Activated CD8-positive, alpha-beta T cell treated with anti-CD3 and anti-CD28 coated beads for 36 hours (primary cell): ENCODE data around the gene DHX16. TPM values are rescaled to one million over a fixed set of nuclear protein-coding genes. Genes with fewer than 3 reads are reported as not detected.

Experiments
- ATAC-seq: fragments of 200-7000 bp; cut with Tn5 transposase; one replicate; pipeline ENCODE4 v1.10.0; 2021; ENCODE audit warnings: mild to moderate bottlenecking, moderate library complexity
- CTCF ChIA-PET: fragments of 350-600 bp; sonication (Branson Sonifier 250); formaldehyde crosslinking; loops from one replicate; lab custom pipeline; 2021; ENCODE audit warnings: antibody characterized with exemption; lab: Charles Lee
- POLR2A ChIA-PET: fragments of 350-600 bp; sonication (Branson Sonifier 250); formaldehyde crosslinking; loops from one replicate; lab custom pipeline; 2021; ENCODE audit warnings: antibody characterized with exemption; lab: Charles Lee
- DNase-seq: peaks from one replicate; pipeline ENCODE4 v3.0.0-alpha.2; 2020
- H3K27ac Mint-ChIP-seq: one replicate; pipeline ENCODE4 v1.8.0; 2021; ENCODE audit warnings: mild to moderate bottlenecking, mixed read lengths
- H3K27me3 Mint-ChIP-seq: one replicate; pipeline ENCODE4 v1.8.0; 2021; ENCODE audit warnings: mixed read lengths
- H3K36me3 Mint-ChIP-seq: one replicate; pipeline ENCODE4 v1.8.0; 2021; ENCODE audit warnings: low read depth, mixed read lengths
- H3K4me1 Mint-ChIP-seq: one replicate; pipeline ENCODE4 v1.8.0; 2021; ENCODE audit warnings: low read depth, mixed read lengths
- H3K4me3 Mint-ChIP-seq: one replicate; pipeline ENCODE4 v1.8.0; 2021; ENCODE audit warnings: mild to moderate bottlenecking, moderate library complexity, mixed read lengths
- H3K9me3 Mint-ChIP-seq: one replicate; pipeline ENCODE4 v1.8.0; 2021; ENCODE audit warnings: mixed read lengths
- intact Hi-C: fragments of 100-400 bp; cut with micrococcal nuclease; formaldehyde crosslinking; loops from one replicate; pipeline ENCODE4 v1.10.0; 2022
- total RNA-seq, 2 experiments: library from RNA; stranded (reverse); gene quantifications; one replicate each; pipeline ENCODE4 v1.2.3, GENCODE V29; 2021
- TF ChIP-seq, protein P1 (sequence below): fragments of 200-600 bp; IDR thresholded peaks from one replicate; pipeline ENCODE4 v1.8.0; 2022; ENCODE audit warnings: antibody characterized with exemption, mild to moderate bottlenecking

The DHX16 gene
- total RNA-seq, 2 experiments from 2014 or later = 31.1 to 31.3 TPM

DNA sequence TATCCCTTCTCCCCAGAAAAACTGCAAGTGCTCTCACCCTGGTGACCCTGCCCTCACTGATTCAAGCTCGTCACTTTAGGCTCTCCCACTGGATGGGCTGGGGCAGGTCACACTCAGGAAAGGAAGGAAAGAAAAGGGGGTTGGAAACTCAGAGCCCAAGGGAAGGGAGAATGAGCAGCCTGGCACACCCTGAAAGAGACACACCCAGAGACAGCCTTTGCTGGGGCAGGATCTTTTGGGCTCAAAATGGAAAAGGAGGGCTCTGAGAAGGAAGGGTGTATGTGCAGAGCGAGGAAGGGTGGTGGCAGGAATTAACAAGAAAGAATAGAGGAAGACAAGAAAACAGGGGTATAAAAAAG lies 11.2 kb upstream of the DHX16 start:
- intact Hi-C loops = loop anchor here (5.0 kb wide), 2 partner anchors 67 to 128 kb away; partner anchors contain the start of genes MRPS18B and PPP1R10

DNA sequence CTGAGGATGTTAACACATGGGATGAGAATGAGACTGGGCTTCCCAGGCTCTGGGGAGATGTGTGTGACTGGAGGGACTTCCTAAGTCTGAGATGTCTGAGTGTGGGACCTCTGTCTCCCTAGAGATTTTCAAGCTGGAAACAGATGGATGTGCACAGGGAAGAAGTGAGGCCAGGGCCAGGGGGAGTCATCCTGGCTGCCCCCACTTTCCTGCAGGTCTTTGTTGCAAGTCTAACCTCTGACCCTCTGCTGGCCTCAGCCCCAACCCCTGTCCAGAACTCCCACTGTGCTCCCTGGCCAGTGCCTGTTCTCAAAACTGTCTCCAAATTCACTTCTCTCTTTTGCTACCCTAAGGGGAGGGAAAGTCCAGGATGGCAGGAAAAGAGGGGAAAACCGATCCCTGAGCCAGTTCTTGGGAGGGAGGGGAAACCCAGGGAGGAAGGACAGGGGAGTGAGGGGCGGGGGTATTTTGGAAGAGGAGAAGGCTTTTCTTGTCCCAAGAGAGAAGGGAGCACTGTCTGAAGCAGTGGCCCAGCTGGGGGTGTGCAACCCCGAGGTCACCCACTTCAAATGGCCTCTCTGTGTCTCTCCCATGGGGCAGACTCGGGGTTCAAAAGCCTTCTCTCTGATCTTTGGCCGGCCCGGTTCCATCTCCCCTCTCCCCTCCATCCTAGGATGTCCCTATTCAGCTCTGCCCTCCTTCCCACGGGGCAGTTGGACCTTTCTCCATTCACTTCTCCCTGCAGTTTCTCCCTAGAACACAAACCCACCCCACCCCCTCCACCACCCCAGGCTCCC lies 10.6 kb upstream of the DHX16 start:
- peak overlapping the region; percentile 88 for H3K4me3 Mint-ChIP-seq
- peak overlapping the region; percentile 95 for H3K27ac Mint-ChIP-seq
- no peak for DNase-seq
- ChIA-PET CTCF (interaction anchor here (2.1 to 18.6 kb wide), 2 partner anchors 11 to 46 kb away, joined by 9 to 704 read pairs; partner anchors contain the start of genes DHX16, MDC1 and TUBB), POLR2A (interaction anchor here (0.6 to 15.7 kb wide), 11 partner anchors 9 to 193 kb away, joined by 3 to 500 read pairs (median 5); partner anchors contain the start of genes IER3, MDC1 and TUBB)
- H3K27me3 Mint-ChIP-seq = no peaks in the 10 kb centered on the region
- no peak for ATAC-seq
- peaks cover 14% of the 10 kb centered on the region for H3K4me1 Mint-ChIP-seq
- intact Hi-C loops = loop anchor here (5.0 kb wide), 2 partner anchors 66 to 129 kb away; partner anchors contain the start of genes MRPS18B and PPP1R10
- peaks cover 88% of the 10 kb centered on the region for H3K36me3 Mint-ChIP-seq
- TF ChIP-seq, protein P1, sequence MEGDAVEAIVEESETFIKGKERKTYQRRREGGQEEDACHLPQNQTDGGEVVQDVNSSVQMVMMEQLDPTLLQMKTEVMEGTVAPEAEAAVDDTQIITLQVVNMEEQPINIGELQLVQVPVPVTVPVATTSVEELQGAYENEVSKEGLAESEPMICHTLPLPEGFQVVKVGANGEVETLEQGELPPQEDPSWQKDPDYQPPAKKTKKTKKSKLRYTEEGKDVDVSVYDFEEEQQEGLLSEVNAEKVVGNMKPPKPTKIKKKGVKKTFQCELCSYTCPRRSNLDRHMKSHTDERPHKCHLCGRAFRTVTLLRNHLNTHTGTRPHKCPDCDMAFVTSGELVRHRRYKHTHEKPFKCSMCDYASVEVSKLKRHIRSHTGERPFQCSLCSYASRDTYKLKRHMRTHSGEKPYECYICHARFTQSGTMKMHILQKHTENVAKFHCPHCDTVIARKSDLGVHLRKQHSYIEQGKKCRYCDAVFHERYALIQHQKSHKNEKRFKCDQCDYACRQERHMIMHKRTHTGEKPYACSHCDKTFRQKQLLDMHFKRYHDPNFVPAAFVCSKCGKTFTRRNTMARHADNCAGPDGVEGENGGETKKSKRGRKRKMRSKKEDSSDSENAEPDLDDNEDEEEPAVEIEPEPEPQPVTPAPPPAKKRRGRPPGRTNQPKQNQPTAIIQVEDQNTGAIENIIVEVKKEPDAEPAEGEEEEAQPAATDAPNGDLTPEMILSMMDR = no peak
- H3K9me3 Mint-ChIP-seq = no peaks in the 10 kb centered on the region

More for the DNA sequence above, 11.2 kb upstream of the DHX16 start:
- peaks cover 18% of the 10 kb centered on the region for H3K4me1 Mint-ChIP-seq
- no peak for ATAC-seq
- H3K27ac Mint-ChIP-seq = peak overlapping the region; percentile 95
- POLR2A ChIA-PET = interaction anchor here (1.1 to 15.7 kb wide), 5 partner anchors 37 to 190 kb away, joined by 3 to 500 read pairs (median 5); partner anchors contain the start of genes MDC1, MRPS18B, PPP1R10 and TUBB
- no peak for DNase-seq
- CTCF ChIA-PET = interaction anchor here (18.6 kb wide), 1 partner anchor 46 kb away, joined by 704 read pairs; the partner anchor contains the start of genes MDC1 and TUBB
- TF ChIP-seq, protein P1 = no peak
- no peaks in the 10 kb centered on the region for H3K27me3 Mint-ChIP-seq
- H3K9me3 Mint-ChIP-seq = no peaks in the 10 kb centered on the region
- peaks cover 86% of the 10 kb centered on the region for H3K36me3 Mint-ChIP-seq
- H3K4me3 Mint-ChIP-seq = peak overlapping the region; percentile 88

- peak; percentile 95 for DNase-seq
- H3K27me3 Mint-ChIP-seq = no peaks in the 10 kb centered on the region
- TF ChIP-seq, protein P1 = no peak
- ATAC-seq = peak; percentile 69
- H3K27ac Mint-ChIP-seq = peak overlapping the region; percentile 95
- no peaks in the 10 kb centered on the region for H3K9me3 Mint-ChIP-seq
- CTCF ChIA-PET = interaction anchor here (1.2 to 18.6 kb wide), 4 partner anchors 10 to 137 kb away, joined by 3 to 704 read pairs (median 7); partner anchors contain the start of genes DHX16, MDC1 and TUBB
- POLR2A ChIA-PET = interaction anchor here (0.6 to 15.7 kb wide), 16 partner anchors 8 to 192 kb away, joined by 3 to 500 read pairs (median 5); partner anchors contain the start of genes IER3, MDC1, NRM and TUBB
- peaks cover 83% of the 10 kb centered on the region for H3K36me3 Mint-ChIP-seq
- H3K4me3 Mint-ChIP-seq = peak overlapping the region; percentile 88
- H3K4me1 Mint-ChIP-seq = peaks cover 5% of the 10 kb centered on the region
- intact Hi-C loops = loop anchor here (1.0 to 5.0 kb wide), 3 partner anchors 35 to 130 kb away; partner anchors contain the start of genes MDC1, MRPS18B and PPP1R10
Measured at GRCh38 chr6:30682143-30683117, 9.6 kb upstream of the DHX16 start.

DNA sequence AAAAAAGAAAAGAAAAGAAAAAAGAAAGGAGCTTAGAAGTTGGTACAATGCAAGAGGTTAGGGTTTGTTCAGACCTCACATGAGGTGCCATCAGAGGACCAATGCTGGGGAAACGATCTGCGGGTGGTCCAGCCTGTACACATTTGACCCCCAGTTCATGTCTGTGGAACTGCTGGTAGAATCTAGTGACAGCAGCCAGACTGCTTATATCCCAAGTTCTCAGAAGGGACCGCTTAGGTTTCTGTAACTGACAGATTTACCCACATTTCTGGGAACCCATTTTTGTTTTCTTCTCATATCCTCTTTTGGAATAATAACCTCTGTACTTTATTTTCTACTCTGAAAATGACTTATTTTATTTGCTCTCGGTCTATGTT lies 8.9 kb upstream of the DHX16 start:
- peak overlapping the region; percentile 95 for H3K27ac Mint-ChIP-seq
- peak overlapping the region; percentile 88 for H3K4me3 Mint-ChIP-seq
- H3K36me3 Mint-ChIP-seq = peaks cover 87% of the 10 kb centered on the region
- H3K27me3 Mint-ChIP-seq = no peaks in the 10 kb centered on the region
- DNase-seq (peak; percentile 45), ATAC-seq (peak; percentile 1)
- TF ChIP-seq, protein P1 = no peak
- peaks cover 5% of the 10 kb centered on the region for H3K4me1 Mint-ChIP-seq
- intact Hi-C loops = loop anchor here (1.0 to 5.0 kb wide), 3 partner anchors 36 to 131 kb away; partner anchors contain the start of genes MDC1, MRPS18B and PPP1R10
- ChIA-PET POLR2A (interaction anchor here (0.5 to 15.7 kb wide), 12 partner anchors 9 to 133 kb away, joined by 3 to 500 read pairs (median 6); partner anchors contain the start of genes DHX16, IER3, MDC1 and MRPS18B), CTCF (interaction anchor here (1.2 to 18.6 kb wide), 4 partner anchors 9 to 138 kb away, joined by 3 to 704 read pairs (median 7); partner anchors contain the start of genes DHX16, MDC1 and TUBB)
- H3K9me3 Mint-ChIP-seq = no peaks in the 10 kb centered on the region
